CD4-positive, alpha-beta T cell treated with Interleukin-21 for 1 hour (primary cell): ENCODE results near the gene EHD4.

ENCODE experiments used
- DNase-seq: peaks from one replicate; pipeline ENCODE4 v3.0.0-alpha.2; 2020

Gene EHD4

GRCh38 chr15:41874736-41875135 is 97.6 kb downstream of the EHD4 start:
- DNase-seq, result no peak

GRCh38 chr15:41873711-41874110 is 98.6 kb downstream of the EHD4 start:
- DNase-seq, result no peak

- no peak for DNase-seq
Measured at GRCh38 chr15:41872166-41872747, 100.1 kb downstream of the EHD4 start.

DNA sequence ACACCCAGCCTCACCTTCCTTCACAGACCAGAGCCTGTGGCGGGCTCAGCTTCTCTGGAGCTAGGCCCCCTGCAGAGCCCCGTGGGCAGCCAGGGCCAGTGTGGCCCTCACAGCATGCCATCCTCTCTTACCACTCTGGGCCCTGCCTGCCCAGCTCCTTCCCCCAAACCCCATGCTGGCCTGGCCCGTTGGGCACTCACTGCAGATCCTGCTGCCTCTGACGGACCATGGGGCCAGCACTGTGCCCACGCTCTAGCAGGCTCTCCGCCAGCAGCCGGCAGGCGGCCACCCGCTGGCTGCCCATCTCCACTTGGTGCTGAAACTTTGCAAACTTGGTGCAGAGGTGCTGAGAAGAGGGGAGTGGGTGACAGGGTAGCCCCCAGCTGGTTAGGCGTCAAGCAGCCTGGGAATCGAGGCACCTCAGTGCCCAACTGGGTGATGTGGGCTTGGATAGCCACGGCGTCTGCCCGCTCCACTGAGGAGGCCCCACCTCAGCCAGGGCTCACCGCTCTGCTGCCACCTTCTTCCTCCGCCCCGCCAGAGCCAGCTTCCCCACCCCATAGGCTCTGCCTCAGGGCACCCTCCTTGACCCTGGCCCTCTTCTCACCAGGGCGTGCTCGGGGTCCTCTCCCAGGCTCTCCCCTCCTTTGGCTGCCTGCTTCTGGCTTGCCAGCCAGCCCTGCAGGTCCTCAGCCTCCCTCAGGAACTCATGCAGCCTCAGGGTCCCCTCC is 101.0 kb downstream of the EHD4 start:
- no peak for DNase-seq

- DNase-seq, result peak; percentile 60
Measured at GRCh38 chr15:41870689-41871081, 101.7 kb downstream of the EHD4 start.

- no peak for DNase-seq
Measured at GRCh38 chr15:41869770-41870688, 102.3 kb downstream of the EHD4 start.

- no peak for DNase-seq
Measured at GRCh38 chr15:41868321-41868720, 104.0 kb downstream of the EHD4 start.

DNA sequence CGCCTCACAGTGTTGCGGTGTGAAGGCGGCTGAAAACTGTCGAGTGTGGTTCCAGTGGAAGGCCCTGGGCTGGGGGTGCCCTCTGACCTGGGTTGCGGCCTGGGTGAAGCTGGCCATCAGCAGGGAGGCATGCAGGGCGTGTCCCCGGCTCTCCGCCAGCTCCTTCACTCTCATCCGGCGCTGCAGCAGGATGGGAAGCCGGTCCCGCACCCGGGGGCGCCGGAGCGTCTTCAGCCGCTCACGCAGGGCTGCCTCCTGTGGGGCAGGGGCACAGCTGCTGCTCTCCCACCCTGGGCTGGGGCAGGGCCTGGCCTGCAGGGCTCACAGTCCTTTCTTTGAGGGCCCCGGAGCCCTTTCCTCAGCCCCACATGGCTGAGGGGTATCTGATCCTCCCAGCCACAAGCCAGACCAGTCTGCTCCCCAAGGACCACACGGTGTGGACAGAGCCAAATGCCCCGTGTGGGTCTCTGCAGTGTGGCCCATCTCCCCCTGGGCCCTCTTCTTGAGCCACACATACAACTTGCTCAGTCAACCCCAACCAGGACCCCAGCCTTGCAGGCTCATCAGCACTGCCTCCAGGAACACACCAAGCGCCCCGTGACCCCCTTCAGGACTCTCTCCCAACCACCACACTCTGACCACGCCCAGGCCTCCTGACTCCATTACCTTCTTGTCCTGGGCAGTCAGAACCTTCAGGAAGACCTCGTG is 105.3 kb downstream of the EHD4 start:
- DNase-seq, result no peak

- DNase-seq, result no peak
Measured at GRCh38 chr15:41866263-41866703, 106.1 kb downstream of the EHD4 start.

DNA sequence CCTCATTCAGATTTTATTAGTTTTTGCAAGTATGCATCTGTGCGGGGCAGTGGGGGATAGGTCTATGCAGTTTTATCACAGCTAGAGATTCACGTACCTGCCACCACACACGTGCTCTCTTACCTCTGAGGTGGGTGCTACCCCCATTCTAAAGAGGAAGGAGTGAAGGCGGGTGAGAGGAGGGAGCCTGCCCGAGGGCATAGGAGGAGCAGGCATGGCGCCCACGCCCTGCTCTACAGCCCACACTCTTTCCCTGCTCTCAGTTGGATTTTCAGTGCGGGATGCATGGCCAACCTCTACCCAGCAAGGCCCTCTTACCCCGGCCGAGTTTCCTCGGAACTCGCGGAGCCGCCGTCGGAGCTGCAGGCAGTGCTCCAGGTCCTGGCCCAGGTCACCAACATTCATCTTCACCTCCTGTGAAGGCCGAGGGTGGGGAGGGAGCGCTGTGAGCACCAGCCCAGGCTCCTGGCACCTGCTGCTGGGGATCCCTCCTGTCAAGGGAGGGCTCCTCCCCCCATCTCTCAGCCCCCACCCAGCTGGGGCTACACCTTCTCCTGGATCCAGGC is 106.8 kb downstream of the EHD4 start:
- DNase-seq, result no peak

GRCh38 chr15:41862515-41863116 is 109.7 kb downstream of the EHD4 start:
- no peak for DNase-seq

DNA sequence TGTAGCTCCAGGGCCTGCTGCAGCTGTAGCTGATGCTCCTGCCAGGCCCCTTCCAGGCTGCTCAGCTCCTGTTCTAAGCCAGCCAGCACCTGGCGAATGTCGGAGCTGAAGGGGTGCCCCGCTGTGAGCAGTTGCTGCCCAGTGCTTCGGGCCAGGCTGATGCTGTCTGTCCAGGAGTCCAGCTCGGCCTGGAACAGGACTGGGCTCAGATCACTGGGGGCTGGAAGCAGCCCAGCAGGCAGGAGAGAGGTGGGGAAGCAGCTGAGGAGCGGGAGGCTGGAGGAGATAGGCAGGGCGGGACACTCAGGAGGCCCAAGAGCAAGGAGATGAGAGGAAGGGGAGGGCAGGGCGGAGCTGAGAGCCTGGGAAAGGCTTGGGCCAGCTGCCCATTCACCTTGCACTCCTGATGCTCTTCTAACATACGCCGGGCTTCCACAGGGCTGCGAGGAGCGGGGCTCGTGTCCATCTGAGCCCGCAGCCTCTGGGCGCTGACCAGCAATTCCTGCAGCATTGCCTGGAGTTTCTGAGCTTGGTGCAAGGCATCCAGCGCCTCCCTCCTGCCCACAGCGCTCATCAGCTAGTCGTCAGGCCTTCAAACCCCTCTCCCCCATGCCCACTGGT is 110.5 kb downstream of the EHD4 start:
- no peak for DNase-seq

- DNase-seq, result no peak
Measured at GRCh38 chr15:41860049-41860828, 112.1 kb downstream of the EHD4 start.

DNA sequence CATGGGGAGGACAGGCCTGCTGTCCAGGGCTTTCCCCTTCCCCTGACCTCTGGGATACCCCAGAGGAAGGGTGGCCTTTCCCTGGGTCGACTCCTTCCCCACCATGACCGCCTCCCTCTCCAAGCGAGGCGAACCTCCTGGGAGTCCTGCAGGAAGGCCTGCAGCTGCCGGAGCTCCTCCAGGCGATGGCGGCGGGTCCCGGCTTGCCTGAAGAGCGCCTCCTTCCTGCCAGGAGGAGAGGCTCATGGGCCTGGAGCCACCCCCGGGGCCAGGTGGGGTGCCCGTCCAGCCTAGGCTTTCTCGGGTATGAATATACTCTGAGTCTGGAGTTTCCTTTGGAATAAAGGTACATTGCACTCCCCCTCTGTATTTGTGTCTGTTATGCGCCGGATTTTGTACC is 113.6 kb downstream of the EHD4 start:
- no peak for DNase-seq

DNA sequence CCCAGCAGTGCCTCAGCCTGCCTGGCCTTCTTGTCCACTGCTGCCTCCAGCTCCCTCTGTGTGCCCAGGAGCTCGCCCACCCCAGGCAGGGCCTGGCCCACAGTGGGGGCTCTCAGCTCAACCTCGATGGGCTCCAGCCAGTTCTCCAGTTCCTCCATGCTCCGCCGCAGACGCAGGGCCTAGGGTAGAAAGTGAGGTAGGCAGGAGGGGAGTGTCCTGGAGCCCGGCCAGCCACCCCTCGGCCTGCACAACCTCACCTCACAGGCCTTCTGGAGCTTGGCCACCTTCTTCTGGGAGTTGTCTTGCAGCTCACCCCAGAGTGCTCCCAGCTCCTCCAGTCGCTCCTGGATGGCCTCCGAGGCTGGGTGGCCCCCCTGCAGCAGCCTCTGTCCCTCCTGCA is 115.0 kb downstream of the EHD4 start:
- no peak for DNase-seq

- no peak for DNase-seq
Measured at GRCh38 chr15:41856716-41857115, 115.6 kb downstream of the EHD4 start.

- no peak for DNase-seq
Measured at GRCh38 chr15:41856262-41856661, 116.1 kb downstream of the EHD4 start.

GRCh38 chr15:41855261-41855961 is 116.9 kb downstream of the EHD4 start:
- DNase-seq, result no peak

DNA sequence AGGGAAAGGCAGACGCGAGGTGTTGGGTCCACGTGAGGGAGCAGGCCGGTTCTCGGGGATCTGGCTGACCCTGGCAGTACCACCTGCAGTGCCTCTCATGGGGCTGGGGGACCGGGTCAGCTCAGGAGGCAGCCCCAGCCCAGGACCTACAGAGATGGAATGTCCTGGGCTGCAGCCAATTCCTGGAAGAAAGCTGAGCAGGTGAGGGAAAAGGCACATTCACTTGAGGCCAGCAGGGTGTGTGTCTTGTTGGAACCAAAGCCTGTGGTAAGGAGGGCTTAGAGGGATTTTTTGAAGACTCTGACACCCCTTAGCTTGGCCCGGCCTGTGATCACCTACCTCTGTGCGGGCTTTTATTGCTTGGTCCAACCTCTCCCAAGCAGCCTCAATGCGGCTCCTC is 117.9 kb downstream of the EHD4 start:
- DNase-seq, result no peak

GRCh38 chr15:41853831-41854230 is 118.5 kb downstream of the EHD4 start:
- no peak for DNase-seq
